HPDE6-E6E7 (cell line): ENCODE results near the gene STIM1.
"Not testable (repeated sequence)": the region's sequence is repeated elsewhere in the genome, so short reads cannot be mapped to it uniquely, and the experiment has no call there.

ENCODE experiments used
- DNase-seq: peaks from one replicate; pipeline ENCODE4 v3.0.0; 2011; ENCODE audit warnings: missing footprints; ENCODE audit errors: extremely low spot score

Gene STIM1

GRCh38 chr11:3982431-3982830 lies 127.0 kb downstream of the STIM1 start:
- DNase-seq, result no peak

GRCh38 chr11:3983101-3983500 lies 127.6 kb downstream of the STIM1 start:
- DNase-seq, result no peak

GRCh38 chr11:3984896-3985295 lies 129.4 kb downstream of the STIM1 start:
- DNase-seq, result no peak

GRCh38 chr11:3985631-3986030 lies 130.2 kb downstream of the STIM1 start:
- no peak for DNase-seq

- no peak for DNase-seq
Measured at GRCh38 chr11:3986301-3986700, 130.8 kb downstream of the STIM1 start.

GRCh38 chr11:3989276-3989920 lies 133.9 kb downstream of the STIM1 start:
- DNase-seq, result no peak

- no peak for DNase-seq
Measured at GRCh38 chr11:3989921-3990290, 134.4 kb downstream of the STIM1 start.

- DNase-seq, result no peak
Measured at GRCh38 chr11:3990406-3990805, 134.9 kb downstream of the STIM1 start.

- no peak for DNase-seq
Measured at GRCh38 chr11:3992964-3993363, 137.5 kb downstream of the STIM1 start.

- DNase-seq, result no peak
Measured at GRCh38 chr11:3994030-3994640, 138.7 kb downstream of the STIM1 start.

- no peak for DNase-seq
Measured at GRCh38 chr11:3995307-3995706, 139.8 kb downstream of the STIM1 start.

- no peak for DNase-seq
Measured at GRCh38 chr11:3995949-3996554, 140.6 kb downstream of the STIM1 start.

- no peak for DNase-seq
Measured at GRCh38 chr11:3996651-3997050, 141.2 kb downstream of the STIM1 start.

GRCh38 chr11:4004753-4005152 lies 149.3 kb downstream of the STIM1 start:
- DNase-seq, result not testable (repeated sequence)

- DNase-seq, result no peak
Measured at GRCh38 chr11:4006946-4007680, 151.6 kb downstream of the STIM1 start.

GRCh38 chr11:4008116-4008515 lies 152.7 kb downstream of the STIM1 start:
- no peak for DNase-seq

GRCh38 chr11:4016602-4017001 lies 161.1 kb downstream of the STIM1 start:
- DNase-seq, result not testable (repeated sequence)

GRCh38 chr11:4017129-4017528 lies 161.7 kb downstream of the STIM1 start:
- no peak for DNase-seq

GRCh38 chr11:4018641-4019040 lies 163.2 kb downstream of the STIM1 start:
- DNase-seq, result no peak

GRCh38 chr11:4019891-4020290 lies 164.4 kb downstream of the STIM1 start:
- DNase-seq, result no peak

GRCh38 chr11:4022669-4023068 lies 167.2 kb downstream of the STIM1 start:
- no peak for DNase-seq

- DNase-seq, result no peak
Measured at GRCh38 chr11:4025248-4025966, 169.9 kb downstream of the STIM1 start.
